K562 (cell line): Measurements from ENCODE around the gene PDLIM4. TPM values are rescaled to one million over a fixed set of nuclear protein-coding genes. Genes with fewer than 3 reads are reported as not detected.

Source experiments
- ASH1L ChIP-seq: fragments of 450-650 bp; IDR thresholded peaks from 2 replicates; pipeline ENCODE4 v1.6.1; 2018; ENCODE audit warnings: borderline replicate concordance, mild to moderate bottlenecking, low read depth; ENCODE audit not compliant: partially characterized antibody
- ATF6 ChIP-seq: sonication (generic); formaldehyde crosslinking; IDR thresholded peaks from 2 replicates; pipeline ENCODE4 v1.4.0; 2020; ENCODE audit warnings: mild to moderate bottlenecking, missing genetic modification reagents
- CC2D1A ChIP-seq: fragments of 450-650 bp; IDR thresholded peaks from 2 replicates; pipeline ENCODE4 v1.6.1; 2017; ENCODE audit warnings: mild to moderate bottlenecking
- CEBPB ChIP-seq: fragments of 450-650 bp; IDR thresholded peaks from 2 replicates; pipeline ENCODE4 v1.6.1; 2016; ENCODE audit warnings: missing genetic modification characterization, missing compliant biosample characterization
- FIP1L1 ChIP-seq: fragments of 200-400 bp; formaldehyde crosslinking; IDR thresholded peaks from 2 replicates; pipeline ENCODE4 v1.6.1; 2018; ENCODE audit warnings: mild to moderate bottlenecking, low read depth, low read length; ENCODE audit not compliant: poor library complexity, severe bottlenecking
- FOXA1 ChIP-seq: fragments of 450-650 bp; IDR thresholded peaks from 2 replicates; pipeline ENCODE4 v1.6.1; 2016; ENCODE audit warnings: mild to moderate bottlenecking, borderline replicate concordance
- HNRNPL ChIP-seq: fragments of 200-400 bp; formaldehyde crosslinking; IDR thresholded peaks from 2 replicates; pipeline ENCODE4 v1.6.1; 2017; ENCODE audit warnings: low read depth, mild to moderate bottlenecking, low read length
- KDM2B ChIP-seq: fragments of 250-450 bp; sonication (Bioruptor Pico); IDR thresholded peaks from 2 replicates; pipeline ENCODE4 v1.8.0; 2021; ENCODE audit warnings: mild to moderate bottlenecking, moderate library complexity
- NFXL1 ChIP-seq: fragments of 450-650 bp; formaldehyde crosslinking; IDR thresholded peaks from 2 replicates; pipeline ENCODE4 v1.4.0; 2021; ENCODE audit warnings: mild to moderate bottlenecking
- NONO ChIP-seq, 2 experiments: fragments of 200-400 bp in 1 of 2; fragments of 450-650 bp in 1 of 2; formaldehyde crosslinking in 1 of 2; IDR thresholded peaks; 2 replicates each; pipeline ENCODE4 v1.6.1; 2017; ENCODE audit warnings: low read depth in 2 of 2, mild to moderate bottlenecking in 2 of 2, moderate library complexity in 2 of 2, low read length in 1 of 2
- PML ChIP-seq: IDR thresholded peaks from 2 replicates; pipeline ENCODE4 v1.6.1; 2012; ENCODE audit warnings: low read length, inconsistent platforms
- SAFB2 ChIP-seq: fragments of 200-400 bp; formaldehyde crosslinking; IDR thresholded peaks from 2 replicates; pipeline ENCODE4 v1.6.1; 2018; ENCODE audit warnings: borderline replicate concordance, low read length, low read depth, moderate library complexity; ENCODE audit not compliant: severe bottlenecking
- SRSF7 ChIP-seq: fragments of 200-400 bp; formaldehyde crosslinking; optimal IDR thresholded peaks from 2 replicates; pipeline ENCODE3; 2017; ENCODE audit warnings: mild to moderate bottlenecking, low read depth, low read length
- TAF15 ChIP-seq: fragments of 200-400 bp; formaldehyde crosslinking; IDR thresholded peaks from 2 replicates; pipeline ENCODE4 v1.6.1; 2017; ENCODE audit warnings: mild to moderate bottlenecking, low read depth, low read length, moderate library complexity
- TBP ChIP-seq: optimal IDR thresholded peaks from 2 replicates; pipeline ENCODE3; 2011; ENCODE audit warnings: low read depth, low read length, improper control_type of control experiment
- UBTF ChIP-seq, 2 experiments: IDR thresholded peaks; 2 replicates each; pipeline ENCODE4 v1.6.1; 2012; ENCODE audit warnings: improper control_type of control experiment in 2 of 2, low read depth in 2 of 2, low read length in 2 of 2, borderline replicate concordance in 1 of 2
- ZBTB26 ChIP-seq: fragments of 450-650 bp; formaldehyde crosslinking; IDR thresholded peaks from 2 replicates; pipeline ENCODE4 v1.4.0; 2022; ENCODE audit warnings: missing genetic modification characterization
- ZNF316 ChIP-seq: fragments of 450-650 bp; IDR thresholded peaks from 2 replicates; pipeline ENCODE4 v1.6.1; 2016
- ZNF639 ChIP-seq, 2 experiments: fragments of 200-800 bp in 1 of 2; sonication (Bioruptor generic) in 1 of 2; sonication (generic) in 1 of 2; formaldehyde crosslinking in 1 of 2; IDR thresholded peaks in 1 of 2; conservative IDR thresholded peaks in 1 of 2; 2 replicates each; pipeline versions ENCODE4 v1.5.0 to v1.6.1; 2016 to 2020; ENCODE audit warnings: missing compliant biosample characterization in 1 of 2, missing genetic modification characterization in 1 of 2, missing genetic modification reagents in 1 of 2
- ZNF707 ChIP-seq: fragments of 250-450 bp; sonication (Bioruptor Pico); conservative IDR thresholded peaks from 2 replicates; pipeline ENCODE4 v1.8.0; 2022; ENCODE audit warnings: inconsistent platforms, mild to moderate bottlenecking, moderate library complexity
- polyA plus RNA-seq, 8 experiments: library from polyadenylated mRNA; depleted of rRNA in 4 of 8; stranded (reverse) in 5 of 8; unstranded in 3 of 8; fragments of >200 nt; fragmentation: Nextera tagmentation in 2 of 8; fragmentation: Illumina TruSeq in 1 of 8; extraction: Ambion mirVana in 2 of 8; extraction: Trizol in 1 of 8; gene quantifications; 2 replicates each; pipeline versions ENCODE4 v1.2.1 to v1.2.3, GENCODE V29; 2011 to 2014; ENCODE audit warnings: inconsistent platforms in 1 of 8, missing spikeins in 1 of 8
- total RNA-seq, 7 experiments: library from RNA; depleted of rRNA in 6 of 7; stranded (reverse); fragments of >200 nt in 6 of 7; fragmentation: Illumina TruSeq in 2 of 7; extraction: Trizol in 2 of 7; gene quantifications; 2 replicates each; pipeline versions ENCODE4 v1.2.1 to v1.2.3, GENCODE V29; 2011 to 2021; ENCODE audit warnings: low replicate concordance in 1 of 7

Gene PDLIM4
- total and polyA plus RNA-seq, 9 of the 15 experiments (the other 6 are each of a cell fraction or from before 2014, with no cell fraction given): 0.28 to 32.8 (median 13.1) TPM

- TF ChIP-seq ATF6 (CRISPR knock-in tag) (no peak), ZBTB26 (CRISPR knock-in tag) (no peak), TBP (no peak), FOXA1 (no peak), HNRNPL (peak; percentile 54; the same call in 1 of the 2 replicates), SRSF7 (no peak), SAFB2 (no peak), CEBPB (tag) (no peak), CC2D1A (no peak), KDM2B (CRISPR knock-in tag) (no peak), NONO (IDR thresholded peaks at IDR 0.05; ENCODE audit: low read depth in 2 of 2, low read length in 1 of 2) (peak in 1 of 2 experiments; percentile 95; a peak in 2 of 4 replicates), ZNF639 (CRISPR knock-in tag; conservative IDR thresholded peaks at IDR 0.05 in 1 of 2, IDR thresholded peaks at IDR 0.05 in 1 of 2) (no peak), ZNF707 (CRISPR knock-in tag) (no peak), NFXL1 (no peak), PML (no peak), ZNF316 (no peak), UBTF (IDR thresholded peaks at IDR 0.05; ENCODE audit: borderline replicate concordance in 1 of 2, low read depth in 2 of 2, low read length in 2 of 2) (0 out of 4 replicates have a peak, but pooled peaks of 1 of the 2 experiments have one; percentile 6), TAF15 (no peak), FIP1L1 (peak; percentile 34), ASH1L (no peak)
Measured at GRCh38 chr5:132293992-132294727, 36.7 kb downstream of the PDLIM4 start, which contains the start of gene SLC22A4 (continued).
